CD4-positive, alpha-beta memory T cell (primary cell): ENCODE measurements around the gene TALDO1. TPM values are rescaled to one million over a fixed set of nuclear protein-coding genes. Genes with fewer than 3 reads are reported as not detected.

Source experiments
- CTCF ChIA-PET: fragments of 350-600 bp; sonication (Branson Sonifier 250); formaldehyde crosslinking; loops from one replicate; lab custom pipeline; 2021; ENCODE audit warnings: inconsistent platforms; ENCODE audit not compliant: partially characterized antibody; lab: Charles Lee
- POLR2A ChIA-PET: fragments of 350-600 bp; sonication (Branson Sonifier 250); formaldehyde crosslinking; loops from one replicate; lab custom pipeline; 2021; ENCODE audit not compliant: partially characterized antibody; lab: Charles Lee
- DNase-seq, 5 donors: peaks; one replicate each; pipeline versions ENCODE4 v3.0.0 to v3.0.0-alpha.2; 2020 to 2022; ENCODE audit warnings: mixed read lengths in 1 of 5
- H3K27ac ChIP-seq: one replicate; pipeline ENCODE4 v1.7.0; 2013; ENCODE audit warnings: low read depth, low read length
- H3K27me3 ChIP-seq: 2 replicates; pipeline ENCODE4 v1.7.0; 2013; ENCODE audit warnings: mild to moderate bottlenecking, low read length, moderate library complexity; ENCODE audit not compliant: insufficient read depth
- H3K36me3 ChIP-seq: 2 replicates; pipeline ENCODE4 v1.7.0; 2013; ENCODE audit warnings: mild to moderate bottlenecking, low read length, moderate library complexity; ENCODE audit not compliant: insufficient read depth
- H3K4me1 ChIP-seq: 2 replicates; pipeline ENCODE4 v1.7.0; 2013; ENCODE audit warnings: mild to moderate bottlenecking, low read length, moderate library complexity; ENCODE audit not compliant: insufficient read depth
- H3K4me3 ChIP-seq, 2 donors: one replicate each; pipeline ENCODE4 v1.7.0; 2013; ENCODE audit warnings: low read length in 2 of 2, mild to moderate bottlenecking in 1 of 2
- H3K9me3 ChIP-seq, 2 donors: one replicate each; pipeline ENCODE4 v1.7.0; 2013; ENCODE audit warnings: low read length in 2 of 2, control low read depth in 1 of 2; ENCODE audit not compliant: control insufficient read depth in 1 of 2
- H3K27ac Mint-ChIP-seq, 7 donors: one replicate each; pipeline ENCODE4 v1.8.0; 2020 to 2021; ENCODE audit warnings: mixed read lengths in 7 of 7, mild to moderate bottlenecking in 6 of 7, inconsistent platforms in 3 of 7, moderate library complexity in 3 of 7
- H3K27me3 Mint-ChIP-seq, 2 donors: one replicate each; pipeline ENCODE4 v1.8.0; 2020 to 2021; ENCODE audit warnings: mixed read lengths in 2 of 2
- H3K36me3 Mint-ChIP-seq, 2 donors: one replicate each; pipeline ENCODE4 v1.8.0; 2020 to 2021; ENCODE audit warnings: mixed read lengths in 2 of 2, inconsistent platforms in 1 of 2, mild to moderate bottlenecking in 1 of 2
- H3K4me1 Mint-ChIP-seq, 4 donors: one replicate each; pipeline ENCODE4 v1.8.0; 2020 to 2021; ENCODE audit warnings: mixed read lengths in 4 of 4, mild to moderate bottlenecking in 1 of 4
- H3K4me3 Mint-ChIP-seq, 8 donors: one replicate each; pipeline ENCODE4 v1.8.0; 2020 to 2021; ENCODE audit warnings: mixed read lengths in 8 of 8, mild to moderate bottlenecking in 7 of 8, moderate library complexity in 6 of 8, inconsistent platforms in 3 of 8
- H3K9me3 Mint-ChIP-seq, 8 donors: one replicate each; pipeline ENCODE4 v1.8.0; 2020 to 2021; ENCODE audit warnings: mixed read lengths in 8 of 8, mild to moderate bottlenecking in 5 of 8, inconsistent platforms in 3 of 8, moderate library complexity in 1 of 8
- intact Hi-C: fragments of 100-400 bp; cut with micrococcal nuclease; formaldehyde crosslinking; loops from one replicate; pipeline ENCODE4 v1.15.1; 2023
- polyA plus RNA-seq, 2 donors: library from polyadenylated mRNA; unstranded; fragments of 300-500 nt; fragmentation: Illumina TruSeq; gene quantifications; one replicate each; pipeline ENCODE4 v1.2.3, GENCODE V29; 2021
- total RNA-seq, 2 experiments: library from RNA; stranded (reverse); gene quantifications; one replicate each; pipeline ENCODE4 v1.2.3, GENCODE V29; 2021

The TALDO1 gene
- total and polyA plus RNA-seq, 4 experiments from 2014 or later, result 80.4 to 244 (median 132) TPM

DNA sequence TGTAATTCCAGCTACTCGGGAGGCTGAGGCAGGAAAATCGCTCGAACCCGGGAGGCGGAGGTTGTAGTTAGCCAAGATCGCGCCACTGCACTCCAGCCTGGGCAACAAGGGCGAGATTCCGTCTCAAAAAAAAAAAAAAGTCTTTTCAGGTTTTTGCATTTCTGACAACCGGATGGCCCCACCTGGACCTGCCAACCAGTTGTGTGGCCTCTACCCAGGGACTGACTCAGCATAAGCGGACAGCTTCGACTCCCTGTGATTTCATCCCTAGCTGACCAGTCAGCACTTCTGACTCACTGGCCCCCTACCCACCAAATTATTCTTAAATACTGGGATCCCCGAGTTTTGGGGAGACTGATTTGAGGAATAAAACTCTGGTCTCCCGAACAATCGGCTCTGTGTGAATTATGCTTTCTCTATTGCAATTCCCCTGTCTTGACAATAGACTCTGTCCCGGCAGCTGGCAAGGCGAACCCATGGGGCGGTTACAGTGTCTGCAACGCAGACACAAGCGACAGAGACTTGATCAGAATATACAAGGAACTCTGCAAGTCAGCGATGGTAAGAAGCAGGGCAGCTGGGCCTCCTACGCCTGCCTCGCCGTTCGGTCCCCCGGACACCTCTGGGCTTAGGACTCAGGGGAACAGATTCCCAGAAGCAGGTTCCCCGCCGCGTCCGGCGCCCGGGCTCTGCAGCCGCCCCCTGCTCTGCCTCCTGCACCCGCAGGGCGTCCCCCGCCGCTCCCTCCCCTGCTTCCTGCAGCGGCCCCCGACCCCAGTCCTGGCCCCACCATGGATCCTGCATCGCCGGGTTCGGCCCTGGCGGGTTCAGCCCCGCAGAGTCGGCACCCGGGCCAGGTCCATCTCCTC is 741 bp upstream of the TALDO1 start:
- peak overlapping the region; percentile 67 for H3K27ac ChIP-seq
- Mint-ChIP-seq H3K27ac (peak overlapping the region; percentile 67 to 92 (median 83)), H3K9me3 (no peaks in the 10 kb centered on the region), H3K4me1 (peaks cover 11 to 29% (median 20%) of the 10 kb centered on the region in 4 donors), H3K4me3 (peak overlapping the region; percentile 82 to 89 (median 87)), H3K36me3 (no peaks in the 10 kb centered on the region), H3K27me3 (no peaks in the 10 kb centered on the region)
- H3K27me3 ChIP-seq, result no peaks in the 10 kb centered on the region
- intact Hi-C loops, result loop anchor here (1.0 to 2.0 kb wide), 2 partner anchors 18 to 30 kb away; partner anchors contain the start of gene GATD1
- ChIA-PET CTCF (interaction anchor here (1.3 to 2.7 kb wide), 4 partner anchors 20 to 192 kb away, joined by 3 to 11 read pairs (median 8); no protein-coding TSS in a partner anchor), POLR2A (interaction anchor here (0.9 to 3.9 kb wide), 12 partner anchors 9 to 211 kb away, joined by 3 to 30 read pairs (median 6); partner anchors contain the start of genes GATD1, HRAS, PIDD1 and TMEM80)
- peak in 4 of 5 donors; percentile 29 to 59 (median 38) for DNase-seq
- no peaks in the 10 kb centered on the region for H3K36me3 ChIP-seq
- no peaks in the 10 kb centered on the region for H3K9me3 ChIP-seq
- H3K4me1 ChIP-seq, result peaks cover 31% of the 10 kb centered on the region
- peak overlapping the region; percentile 0 to 58 for H3K4me3 ChIP-seq

DNA sequence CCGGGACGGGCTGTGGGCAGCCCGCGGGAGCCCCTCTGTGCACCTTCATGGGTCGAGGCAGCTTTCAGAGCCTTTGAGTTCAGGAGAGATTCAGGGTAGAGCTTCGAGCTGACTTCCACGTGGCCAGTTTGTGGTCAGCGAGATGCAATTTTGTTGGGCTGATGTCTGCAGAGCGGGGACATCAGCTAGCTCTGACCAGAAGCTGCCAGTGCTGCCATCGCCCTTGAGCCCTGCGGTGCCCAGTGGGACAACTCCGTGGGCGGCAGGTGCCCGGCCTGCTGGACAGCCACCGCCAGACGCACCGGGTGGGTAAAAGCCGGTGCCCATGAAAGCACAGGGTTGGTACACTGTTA is 719 bp downstream of the TALDO1 start:
- Mint-ChIP-seq H3K27me3 (no peaks in the 10 kb centered on the region), H3K4me3 (peak overlapping the region; percentile 75 to 89 (median 82)), H3K4me1 (peaks cover 12 to 29% (median 21%) of the 10 kb centered on the region in 4 donors), H3K9me3 (no peaks in the 10 kb centered on the region), H3K27ac (peak overlapping the region; percentile 52 to 87 (median 75)), H3K36me3 (peaks cover 0 to 3% of the 10 kb centered on the region in 2 donors)
- DNase-seq, result no peak
- H3K4me3 ChIP-seq, result peak overlapping the region; percentile 58 to 87
- POLR2A ChIA-PET, result interaction anchor here (0.9 to 3.9 kb wide), 13 partner anchors 9 to 212 kb away, joined by 3 to 30 read pairs (median 5); partner anchors contain the start of genes GATD1, HRAS, PIDD1 and TMEM80
- H3K27me3 ChIP-seq, result no peaks in the 10 kb centered on the region
- H3K36me3 ChIP-seq, result no peaks in the 10 kb centered on the region
- H3K9me3 ChIP-seq, result no peaks in the 10 kb centered on the region
- intact Hi-C loops, result no loop called here
- peaks cover 31% of the 10 kb centered on the region for H3K4me1 ChIP-seq
- CTCF ChIA-PET, result interaction anchor here (0.9 to 2.7 kb wide), 11 partner anchors 9 to 226 kb away, joined by 3 to 11 read pairs (median 3); no protein-coding TSS in a partner anchor
- H3K27ac ChIP-seq, result peak overlapping the region; percentile 67

DNA sequence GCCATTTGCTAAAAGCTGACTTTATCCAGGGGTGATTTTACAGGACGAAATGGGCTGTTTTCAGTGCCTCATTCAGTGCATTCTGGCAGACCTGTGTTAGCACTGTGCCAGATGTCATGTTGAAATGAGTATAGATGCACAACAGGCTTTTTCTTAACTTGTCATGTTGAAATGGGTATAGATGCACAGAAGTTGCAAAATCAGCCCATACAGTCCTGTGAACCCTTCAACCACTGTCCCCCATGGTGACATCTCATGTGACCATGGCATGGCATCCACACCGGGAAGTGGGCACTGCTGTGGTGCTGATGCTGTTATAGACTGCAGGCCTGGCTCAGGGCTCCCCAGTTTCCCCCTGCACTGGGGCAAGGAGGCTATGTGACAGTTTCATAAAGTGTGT is 2.5 kb downstream of the TALDO1 start:
- POLR2A ChIA-PET, result interaction anchor here (1.0 kb wide), 1 partner anchor 15 kb away, joined by 3 read pairs; no protein-coding TSS in a partner anchor
- Mint-ChIP-seq H3K27ac (peak overlapping the region in 3 of 7 donors; percentile 29 to 60 (median 36)), H3K36me3 (peaks cover 0 to 3% of the 10 kb centered on the region in 2 donors), H3K27me3 (no peaks in the 10 kb centered on the region), H3K4me1 (peaks cover 13 to 29% (median 21%) of the 10 kb centered on the region in 4 donors), H3K9me3 (no peaks in the 10 kb centered on the region), H3K4me3 (peak overlapping the region in 5 of 8 donors; percentile 25 to 71 (median 46))
- CTCF ChIA-PET, result interaction anchor here (0.6 to 0.9 kb wide), 2 partner anchors 10 to 244 kb away, joined by 3 to 4 read pairs; no protein-coding TSS in a partner anchor
- H3K4me3 ChIP-seq, result no peak overlapping the region
- H3K27me3 ChIP-seq, result no peaks in the 10 kb centered on the region
- H3K9me3 ChIP-seq, result no peaks in the 10 kb centered on the region
- H3K27ac ChIP-seq, result no peak overlapping the region
- peaks cover 31% of the 10 kb centered on the region for H3K4me1 ChIP-seq
- intact Hi-C loops, result no loop called here
- no peaks in the 10 kb centered on the region for H3K36me3 ChIP-seq
- no peak for DNase-seq

DNA sequence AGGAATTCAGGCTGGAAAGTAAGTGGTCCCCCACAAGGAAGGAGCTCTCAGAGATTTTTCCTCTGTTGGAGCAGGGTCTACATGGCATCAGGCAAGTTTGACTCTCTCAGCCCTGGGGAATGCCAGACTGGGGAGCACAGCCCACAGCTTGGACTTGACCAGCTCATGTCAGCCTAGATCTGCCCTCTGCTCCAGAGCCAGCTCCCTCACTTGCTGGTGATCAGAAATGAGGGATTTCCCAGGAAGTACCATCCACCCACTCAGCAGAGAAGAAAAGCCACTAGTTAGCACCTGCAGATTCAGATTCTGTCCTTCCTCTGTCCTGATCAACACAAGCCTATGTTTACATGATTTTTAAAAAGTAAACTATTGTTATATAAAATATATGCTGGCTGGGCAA is 13.0 kb downstream of the TALDO1 start:
- H3K4me3 Mint-ChIP-seq, result no peak overlapping the region
- ChIA-PET CTCF (interaction anchor here (0.7 to 1.2 kb wide), 3 partner anchors 10 to 34 kb away, joined by 3 to 6 read pairs (median 3); no protein-coding TSS in a partner anchor), POLR2A (no interaction called here)
- no peaks in the 10 kb centered on the region for H3K9me3 ChIP-seq
- H3K4me3 ChIP-seq, result no peak overlapping the region
- no peaks in the 10 kb centered on the region for H3K27me3 Mint-ChIP-seq
- intact Hi-C loops, result loop anchor here (5.0 kb wide), 1 partner anchor 37 kb away; the partner anchor contains the start of gene SLC25A22
- H3K4me1 ChIP-seq, result no peaks in the 10 kb centered on the region
- H3K4me1 Mint-ChIP-seq, result no peaks in the 10 kb centered on the region
- no peaks in the 10 kb centered on the region for H3K27me3 ChIP-seq
- no peak overlapping the region for H3K27ac ChIP-seq
- H3K9me3 Mint-ChIP-seq, result no peaks in the 10 kb centered on the region
- H3K36me3 ChIP-seq, result peaks cover 52% of the 10 kb centered on the region
- H3K27ac Mint-ChIP-seq, result peak overlapping the region in 1 of 7 donors; percentile 47
- DNase-seq, result no peak
- H3K36me3 Mint-ChIP-seq, result peaks cover 12 to 52% of the 10 kb centered on the region in 2 donors

DNA sequence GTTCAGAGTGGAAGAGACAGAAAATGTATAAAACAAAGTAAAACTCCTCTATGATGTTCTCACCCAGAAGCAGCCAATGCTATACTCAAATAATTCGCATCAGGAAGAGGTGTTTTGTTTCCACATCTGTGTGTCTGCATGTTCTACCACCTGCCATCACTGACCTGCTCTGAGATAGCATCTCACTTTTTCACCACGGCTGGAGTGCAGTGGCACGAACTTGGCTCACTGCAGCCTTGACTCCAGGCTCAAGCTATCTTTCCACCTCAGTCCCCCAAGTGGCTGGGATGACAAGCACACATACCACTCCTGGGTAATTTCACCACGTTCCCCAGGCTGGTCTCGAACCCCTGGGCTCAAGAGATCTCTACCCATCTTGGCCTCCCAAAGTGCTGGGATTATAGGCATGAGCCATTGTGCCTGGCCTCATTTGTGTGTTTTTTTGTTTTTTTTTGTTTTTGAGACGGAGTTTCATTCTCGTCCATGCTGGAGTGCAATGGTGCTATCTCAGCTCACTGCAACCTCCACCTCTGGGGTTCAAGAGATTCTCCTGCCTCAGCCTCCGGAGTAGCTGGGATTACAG is 14.4 kb downstream of the TALDO1 start:
- Mint-ChIP-seq H3K27me3 (no peaks in the 10 kb centered on the region), H3K36me3 (peaks cover 12 to 52% of the 10 kb centered on the region in 2 donors), H3K4me1 (no peaks in the 10 kb centered on the region), H3K4me3 (no peak overlapping the region), H3K9me3 (no peaks in the 10 kb centered on the region), H3K27ac (peak overlapping the region in 2 of 7 donors; percentile 42 to 43)
- H3K4me1 ChIP-seq, result no peaks in the 10 kb centered on the region
- no peak overlapping the region for H3K27ac ChIP-seq
- H3K36me3 ChIP-seq, result peaks cover 52% of the 10 kb centered on the region
- H3K27me3 ChIP-seq, result no peaks in the 10 kb centered on the region
- no peaks in the 10 kb centered on the region for H3K9me3 ChIP-seq
- CTCF ChIA-PET, result interaction anchor here (0.7 to 1.4 kb wide), 3 partner anchors 28 to 65 kb away, joined by 3 read pairs; no protein-coding TSS in a partner anchor
- POLR2A ChIA-PET, result no interaction called here
- intact Hi-C loops, result loop anchor here (5.0 kb wide), 1 partner anchor 36 kb away; the partner anchor contains the start of gene SLC25A22
- DNase-seq, result no peak
- no peak overlapping the region for H3K4me3 ChIP-seq

DNA sequence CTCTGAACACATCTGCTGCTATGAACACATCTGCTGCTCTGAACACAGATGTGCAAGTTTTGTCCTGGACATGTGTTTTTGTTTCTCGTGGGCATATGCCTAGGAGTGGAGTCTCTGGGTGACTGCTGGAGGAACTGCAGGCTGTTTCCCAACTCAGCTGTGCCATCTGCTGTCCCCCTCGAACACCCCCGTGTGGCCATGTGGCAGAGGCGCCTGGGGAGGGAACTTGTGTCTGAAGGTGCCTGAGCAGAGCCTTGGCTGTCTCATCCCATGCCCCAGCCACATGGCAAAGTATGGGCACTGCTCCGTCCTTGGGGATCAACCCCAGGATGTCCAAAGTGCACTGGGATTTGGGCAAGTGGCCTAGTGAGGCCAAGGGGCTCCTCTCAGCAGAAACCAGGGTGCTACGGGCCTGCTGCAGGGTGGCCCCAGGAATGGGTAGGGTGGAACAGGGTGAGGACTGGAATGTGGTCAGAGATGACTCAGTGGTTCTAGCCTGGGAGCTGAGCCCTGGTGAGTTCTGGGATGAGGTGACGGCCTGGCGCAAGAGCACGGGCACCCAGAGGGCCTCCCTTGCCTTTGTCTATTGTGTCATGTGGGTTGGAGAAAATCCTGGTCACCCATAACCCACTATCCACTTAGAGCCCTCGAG is 15.3 kb downstream of the TALDO1 start:
- Histone ChIP-seq H3K27ac (no peak overlapping the region), H3K36me3 (peaks cover 46% of the 10 kb centered on the region), H3K4me1 (no peaks in the 10 kb centered on the region), H3K27me3 (no peaks in the 10 kb centered on the region), H3K4me3 (no peak overlapping the region), H3K9me3 (no peaks in the 10 kb centered on the region)
- ChIA-PET POLR2A (no interaction called here), CTCF (interaction anchor here (0.7 to 2.2 kb wide), 3 partner anchors 14 to 35 kb away, joined by 3 to 7 read pairs (median 6); partner anchors contain the start of gene TALDO1)
- Mint-ChIP-seq H3K4me1 (no peaks in the 10 kb centered on the region), H3K27me3 (no peaks in the 10 kb centered on the region), H3K9me3 (no peaks in the 10 kb centered on the region), H3K36me3 (peaks cover 10 to 49% of the 10 kb centered on the region in 2 donors), H3K27ac (peak overlapping the region in 3 of 7 donors; percentile 36 to 74 (median 68)), H3K4me3 (no peak overlapping the region)
- DNase-seq, result no peak
- intact Hi-C loops, result loop anchor here (5.0 kb wide), 1 partner anchor 35 kb away; the partner anchor contains the start of gene SLC25A22
